ENCODE results near the gene PODNL1. TPM values are rescaled to one million over a fixed set of nuclear protein-coding genes. Genes with fewer than 3 reads are reported as not detected.
A peak's percentile ranks its signal among the peaks of the same experiment; 100 is the strongest.

The PODNL1 gene
- total RNA-seq, 3 donors from 2014 or later = 1.7 to 3.4 (median 2.9) TPM

GRCh38 chr19:13966684-13967128 lies 28.5 kb upstream of the PODNL1 start:
- TF ChIP-seq CTCF (IDR thresholded peaks at IDR 0.05) = no peak
- no peak for ATAC-seq
- no peaks in the 10 kb centered on the region for H3K9me3 ChIP-seq
- no peak overlapping the region for H3K4me3 ChIP-seq
- no peaks in the 10 kb centered on the region for H3K4me1 ChIP-seq (ENCODE audit: low read depth)
- intact Hi-C loops (cut with DNase I, micrococcal nuclease) = no loop called here
- H3K36me3 ChIP-seq (ENCODE audit: low read depth) = peaks cover 3% of the 10 kb centered on the region
- no peak for DNase-seq

DNA sequence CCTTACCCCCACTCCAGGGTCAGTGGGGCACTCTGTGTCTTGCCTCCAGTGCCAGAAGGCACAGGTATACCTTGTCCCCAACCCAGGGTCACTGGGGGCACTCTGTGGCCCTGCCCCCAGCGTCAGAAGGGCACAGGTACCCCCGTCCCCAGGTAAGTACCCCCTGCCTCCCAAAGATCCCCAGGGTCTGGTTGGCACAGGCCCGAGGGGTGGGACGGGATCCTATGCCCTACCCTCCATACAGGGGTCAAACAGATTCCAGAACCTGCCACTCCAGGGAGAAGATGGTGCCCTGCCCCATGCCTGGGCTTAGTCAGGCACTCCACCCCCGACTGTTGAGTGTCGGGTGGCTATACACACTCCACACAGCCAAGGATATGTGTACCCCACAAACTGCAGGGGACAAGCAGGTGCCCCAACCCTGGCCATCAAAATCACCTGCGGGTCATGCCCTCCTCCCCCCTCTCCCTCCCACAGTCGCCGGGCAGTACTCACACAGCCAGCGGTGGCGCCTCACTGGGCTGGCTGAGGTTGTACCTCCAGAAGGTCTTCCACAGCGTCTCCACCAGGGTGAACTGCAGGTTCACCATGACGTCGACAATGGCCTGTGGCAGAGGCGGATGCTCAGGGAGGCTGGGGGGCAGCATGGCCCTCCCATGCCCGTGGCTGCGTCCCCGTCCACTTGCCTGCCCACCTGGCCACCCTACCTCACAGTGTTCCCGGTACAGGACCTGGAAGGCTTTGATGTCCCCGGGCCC lies 27.9 kb upstream of the PODNL1 start:
- no peaks in the 10 kb centered on the region for H3K4me1 ChIP-seq (ENCODE audit: low read depth)
- intact Hi-C loops (cut with DNase I, micrococcal nuclease) = no loop called here
- no peak for DNase-seq
- H3K4me3 ChIP-seq = no peak overlapping the region
- H3K36me3 ChIP-seq (ENCODE audit: low read depth) = peaks cover 3% of the 10 kb centered on the region
- no peak for TF ChIP-seq CTCF (IDR thresholded peaks at IDR 0.05)
- H3K9me3 ChIP-seq = no peaks in the 10 kb centered on the region
- ATAC-seq = no peak

DNA sequence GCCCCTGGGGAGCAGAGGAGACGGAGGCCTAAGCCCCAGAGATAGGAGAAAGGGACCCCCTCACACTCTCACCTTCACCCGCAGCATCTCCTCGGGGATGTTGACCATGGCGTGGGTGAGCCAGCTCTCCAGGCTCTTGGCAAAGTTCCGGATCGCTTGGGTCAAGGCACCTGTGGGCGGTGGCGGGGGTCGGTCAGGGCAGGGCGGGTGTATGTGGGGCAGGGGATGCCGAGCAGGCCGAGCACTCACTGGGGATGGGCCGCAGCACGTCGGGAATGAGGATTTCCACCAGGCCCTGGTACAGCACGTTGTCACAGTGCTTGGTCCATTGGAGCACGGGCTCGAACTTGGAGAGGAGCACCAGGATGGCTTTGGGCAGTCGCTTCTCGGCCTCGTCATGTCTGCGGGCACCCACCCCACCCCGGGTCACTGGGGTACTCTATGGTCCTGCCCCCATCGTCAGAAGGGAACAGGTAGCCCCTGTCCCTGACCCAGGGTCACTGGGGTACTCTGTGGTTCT lies 27.2 kb upstream of the PODNL1 start:
- no peak overlapping the region for H3K4me3 ChIP-seq
- H3K36me3 ChIP-seq (ENCODE audit: low read depth) = peaks cover 3% of the 10 kb centered on the region
- H3K4me1 ChIP-seq (ENCODE audit: low read depth) = no peaks in the 10 kb centered on the region
- H3K9me3 ChIP-seq = no peaks in the 10 kb centered on the region
- DNase-seq = no peak
- no peak for TF ChIP-seq CTCF (IDR thresholded peaks at IDR 0.05)
- ATAC-seq = no peak
- intact Hi-C loops (cut with DNase I, micrococcal nuclease) = no loop called here

GRCh38 chr19:13964776-13965175 lies 26.6 kb upstream of the PODNL1 start:
- peaks cover 3% of the 10 kb centered on the region for H3K36me3 ChIP-seq (ENCODE audit: low read depth)
- intact Hi-C loops (cut with DNase I, micrococcal nuclease) = no loop called here
- TF ChIP-seq CTCF (IDR thresholded peaks at IDR 0.05) = no peak
- H3K4me1 ChIP-seq (ENCODE audit: low read depth) = no peaks in the 10 kb centered on the region
- no peaks in the 10 kb centered on the region for H3K9me3 ChIP-seq
- ATAC-seq (no peak), DNase-seq (no peak)
- H3K4me3 ChIP-seq = no peak overlapping the region

DNA sequence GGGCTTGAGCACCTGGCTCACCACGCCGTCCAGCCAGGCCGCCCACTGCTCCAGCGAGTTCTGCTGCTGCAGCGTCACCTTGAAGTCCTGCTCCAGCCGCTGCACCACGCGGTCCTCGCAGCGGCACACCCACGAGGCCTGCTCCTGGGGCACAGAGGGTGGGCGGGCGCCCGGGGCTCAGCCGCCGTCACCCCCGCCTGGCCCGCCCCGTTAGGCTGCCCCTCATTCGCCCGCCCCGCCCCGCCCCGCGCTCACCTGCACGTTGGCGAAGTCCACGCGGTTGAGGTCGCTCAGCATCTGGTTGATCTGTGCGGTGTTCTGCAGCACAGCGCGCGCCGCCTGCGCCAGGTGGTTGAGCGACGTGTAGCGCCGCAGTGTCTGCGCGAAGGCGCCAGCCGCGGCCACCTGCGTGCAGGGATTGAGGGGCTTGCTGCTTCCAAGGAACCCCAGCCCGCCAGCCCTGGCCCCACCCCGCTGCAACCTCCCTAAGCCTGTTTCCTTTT lies 25.4 kb upstream of the PODNL1 start:
- H3K9me3 ChIP-seq = no peaks in the 10 kb centered on the region
- ATAC-seq (peak; percentile 2), DNase-seq (peak in 1 of 3 donors; percentile 46)
- H3K4me1 ChIP-seq (ENCODE audit: low read depth) = no peaks in the 10 kb centered on the region
- TF ChIP-seq CTCF (IDR thresholded peaks at IDR 0.05) = no peak
- H3K36me3 ChIP-seq (ENCODE audit: low read depth) = peaks cover 3% of the 10 kb centered on the region
- H3K4me3 ChIP-seq = no peak overlapping the region
- intact Hi-C loops (cut with DNase I, micrococcal nuclease) = no loop called here
